GM18858 (cell line): ENCODE data around the gene MYLK4.

ENCODE experiments used
- ATAC-seq: cut with Tn5 transposase; IDR thresholded peaks from one replicate; pipeline ENCODE4 v1.9.1; 2021; ENCODE audit not compliant: unreplicated experiment

The MYLK4 gene

DNA sequence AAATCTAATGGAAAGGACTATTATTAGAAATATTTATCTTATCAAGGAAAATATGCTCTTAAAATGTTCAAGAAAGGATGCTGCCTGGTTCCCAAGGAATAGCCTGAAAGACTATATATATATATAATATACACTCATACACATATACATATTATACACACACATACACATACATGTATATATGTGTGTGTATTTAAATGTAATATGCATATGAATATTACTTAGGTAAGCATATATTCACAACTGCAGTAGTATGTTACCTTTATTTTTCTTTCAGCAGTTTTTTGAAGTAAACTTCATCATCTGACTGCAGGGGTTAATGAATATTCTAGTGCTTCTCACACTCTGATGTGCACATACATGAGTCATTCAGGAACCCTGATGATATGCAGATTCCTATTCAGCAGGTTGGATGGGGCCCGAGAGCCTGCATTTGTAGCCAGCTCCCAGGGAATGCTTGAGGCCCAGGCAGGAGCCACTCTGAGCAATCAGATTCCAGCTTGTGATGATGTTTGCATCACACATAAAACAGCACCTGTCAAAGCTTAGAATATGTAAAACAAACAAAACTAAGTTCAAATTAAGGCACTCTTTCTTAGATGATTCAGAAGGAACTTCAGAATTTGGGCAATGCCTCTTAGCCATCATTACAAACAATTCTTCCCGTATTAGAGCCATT lies 16.1 kb downstream of the MYLK4 start:
- no peak for ATAC-seq

GRCh38 chr6:2733736-2734480 lies 16.8 kb downstream of the MYLK4 start:
- ATAC-seq = no peak

DNA sequence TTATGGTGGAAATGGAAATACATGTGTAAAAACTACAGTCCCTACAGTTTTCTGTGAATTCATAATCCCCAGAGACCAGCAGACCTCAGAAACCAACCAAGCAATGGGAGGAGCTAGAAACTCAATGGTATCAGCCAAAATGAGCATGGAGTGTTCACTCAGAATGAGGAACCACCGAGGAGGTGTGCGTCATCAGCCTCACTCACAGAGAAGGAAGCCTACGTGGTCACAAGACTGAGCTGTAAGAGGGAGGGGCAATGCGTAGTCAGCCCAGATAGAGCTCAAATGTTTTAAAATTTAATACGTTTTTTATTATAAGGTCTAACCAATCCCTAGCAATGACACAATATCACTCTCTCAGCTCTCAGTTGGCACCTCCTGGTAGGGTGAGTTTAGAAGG lies 17.4 kb downstream of the MYLK4 start:
- peak; percentile 91 for ATAC-seq

DNA sequence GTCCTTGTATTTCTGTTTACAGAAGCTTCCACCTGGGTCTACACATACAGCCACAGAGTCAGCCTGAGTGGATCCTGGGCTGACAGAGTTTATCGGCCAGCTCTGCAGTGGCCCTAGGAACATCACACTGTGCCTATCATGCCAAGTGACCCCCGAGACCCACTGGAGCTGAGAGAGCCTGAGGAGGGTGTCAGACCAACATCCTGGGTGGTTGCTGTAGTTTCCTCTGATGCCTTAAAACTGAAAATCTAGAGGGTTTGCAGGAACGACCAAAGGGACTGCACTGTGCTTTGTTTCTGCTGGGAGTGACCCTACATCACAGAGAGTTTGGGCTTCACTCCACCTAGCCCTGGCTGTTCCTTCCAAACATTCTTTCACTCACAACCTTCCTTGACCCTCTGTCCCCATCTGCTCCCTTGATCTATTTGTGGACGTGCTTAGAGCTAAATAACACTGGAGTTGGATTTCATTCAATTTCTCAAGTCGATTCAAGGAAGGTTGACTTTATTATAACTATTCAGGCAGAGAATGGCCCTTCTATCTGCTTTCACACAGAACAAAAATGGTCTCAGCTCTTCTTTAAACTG lies 18.1 kb downstream of the MYLK4 start:
- ATAC-seq = no peak

- ATAC-seq = no peak
These were observed 19.3 kb downstream of the MYLK4 start for GRCh38 chr6:2731281-2731909.

DNA sequence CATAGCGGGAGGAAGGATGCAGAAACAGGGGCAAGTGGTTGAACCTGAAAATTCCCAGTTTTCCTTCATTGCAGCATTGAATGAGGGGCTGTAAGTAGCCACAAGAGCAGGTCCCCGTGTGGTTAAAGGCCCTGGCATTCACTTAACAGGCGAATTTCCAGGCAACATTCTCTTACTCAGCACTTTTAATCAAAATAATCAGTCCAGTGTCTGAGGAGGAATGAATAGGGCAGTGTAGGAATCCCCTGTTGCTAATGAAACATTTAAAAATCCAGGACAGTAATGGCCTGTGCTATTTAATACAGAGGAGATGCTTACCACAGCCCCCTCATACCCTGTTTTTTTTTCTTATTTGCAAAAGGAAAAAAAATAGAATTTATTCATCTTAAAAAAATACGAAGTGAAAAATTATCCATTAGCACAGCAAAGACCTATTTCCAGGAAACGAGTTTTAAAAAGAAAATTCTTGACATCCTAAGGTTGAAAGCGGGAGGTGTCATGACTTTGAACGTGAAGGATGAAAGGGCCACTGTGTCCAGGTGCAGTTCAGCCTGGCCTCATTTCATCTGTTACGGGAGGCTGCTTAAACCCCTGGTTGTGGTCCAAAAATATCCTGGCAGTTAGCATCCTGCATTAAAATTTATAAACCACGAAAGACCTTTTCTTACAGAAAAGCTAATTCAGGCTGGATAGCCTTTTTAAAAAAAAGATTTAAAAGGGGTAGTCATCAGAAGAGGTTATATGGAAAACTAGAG lies 20.2 kb downstream of the MYLK4 start:
- no peak for ATAC-seq

DNA sequence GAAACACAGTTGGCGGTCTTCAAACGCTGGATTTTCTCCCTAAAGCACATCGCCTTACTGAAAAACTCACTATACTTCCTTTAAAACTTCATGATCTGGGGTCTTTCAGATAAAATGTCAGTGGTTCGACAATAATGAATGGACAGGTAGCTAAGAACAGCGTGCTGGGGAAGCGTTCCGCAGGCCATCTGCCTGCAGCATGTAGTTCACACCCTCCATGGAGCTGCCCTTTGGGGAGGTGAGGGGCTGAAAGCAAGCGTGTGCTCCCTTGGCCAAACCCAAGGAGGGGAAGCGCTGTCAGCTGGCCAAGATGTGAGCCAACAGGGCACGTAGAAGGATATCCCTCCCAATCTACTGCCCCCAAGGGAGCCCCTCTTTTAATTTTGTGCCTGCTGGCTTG lies 20.8 kb downstream of the MYLK4 start:
- ATAC-seq = no peak

GRCh38 chr6:2725999-2726567 lies 24.6 kb downstream of the MYLK4 start:
- ATAC-seq = no peak

DNA sequence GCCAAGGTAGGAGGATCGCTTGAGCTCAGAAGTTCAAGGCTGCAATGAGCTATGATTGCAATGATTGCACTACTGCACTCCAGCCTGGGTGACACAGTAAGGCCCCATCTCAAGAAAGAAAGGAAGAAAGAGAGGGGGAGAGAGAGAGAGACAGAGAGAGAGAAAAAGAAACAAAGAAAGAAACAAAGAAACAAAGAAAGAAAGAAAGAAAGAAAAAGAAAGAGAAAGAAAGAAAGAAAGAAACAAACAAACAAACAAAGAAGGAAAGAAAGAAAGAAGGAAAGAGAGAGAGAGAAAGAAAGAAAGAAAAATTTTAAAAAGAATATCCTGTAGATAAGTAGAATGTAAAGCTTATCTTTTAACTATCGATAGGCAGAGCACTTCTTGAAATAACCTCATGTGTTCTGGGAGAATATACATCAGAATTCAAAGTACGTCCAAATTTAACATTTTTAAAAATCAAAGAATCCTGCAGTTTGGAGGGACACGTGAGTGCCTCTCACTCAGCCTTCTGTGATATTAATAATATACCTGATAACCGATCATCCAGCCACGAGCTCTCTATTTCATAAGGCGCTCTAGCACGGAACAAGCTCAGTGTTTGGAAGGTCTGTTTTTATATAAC lies 25.2 kb downstream of the MYLK4 start:
- ATAC-seq = no peak

- no peak for ATAC-seq
These were observed 29.5 kb downstream of the MYLK4 start for GRCh38 chr6:2721219-2721618.

DNA sequence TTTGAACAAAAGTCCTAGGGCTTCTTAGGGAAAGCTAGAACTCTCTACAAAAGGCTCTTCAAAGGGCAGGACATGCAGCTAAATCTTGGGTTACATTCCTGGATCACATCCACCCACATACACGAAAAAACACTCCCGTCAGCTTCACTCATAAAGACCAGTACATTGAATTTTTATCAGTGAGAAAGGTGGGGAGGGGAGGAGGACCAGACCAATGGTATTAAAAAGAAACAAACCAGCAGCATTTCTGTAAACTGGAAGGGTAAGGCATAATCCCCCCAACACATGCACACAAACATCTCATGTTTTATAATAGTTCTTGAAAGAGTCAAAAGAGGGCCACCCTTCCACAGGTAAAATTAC lies 31.6 kb downstream of the MYLK4 start:
- ATAC-seq = no peak

DNA sequence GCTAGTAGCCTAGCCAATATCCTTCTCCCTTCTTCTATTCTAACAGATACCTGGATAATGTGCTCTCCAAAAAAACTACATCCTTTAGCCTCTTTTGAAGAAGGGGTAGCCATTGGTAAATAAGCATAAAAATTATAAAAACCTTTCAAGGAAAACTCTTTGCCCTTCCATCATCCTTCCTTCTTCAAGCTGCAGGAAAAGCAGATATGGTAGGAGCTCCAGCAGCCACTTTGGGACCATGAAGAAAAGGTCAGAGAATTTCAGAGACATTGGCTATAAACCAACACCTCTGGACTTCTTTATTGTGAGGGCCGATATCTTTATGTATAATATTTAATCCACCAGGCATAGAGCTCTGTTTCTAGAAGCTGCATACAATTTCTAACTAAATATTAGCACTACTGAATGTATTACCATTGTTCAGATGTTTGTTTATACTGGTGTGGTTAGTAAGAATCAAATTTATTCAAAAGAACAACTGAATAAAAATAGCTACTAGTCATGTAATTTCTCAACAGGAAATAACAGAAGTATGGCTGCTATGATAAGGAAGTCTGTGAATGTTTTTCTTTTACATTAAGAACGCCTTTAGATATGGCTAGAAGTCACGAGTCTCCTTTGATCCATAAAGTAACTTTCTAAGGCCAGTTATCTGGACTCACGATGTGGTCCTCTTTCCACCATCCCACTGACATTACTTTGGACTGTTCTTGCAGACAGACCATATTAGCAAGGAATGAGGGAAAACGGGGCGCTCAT lies 32.2 kb downstream of the MYLK4 start:
- no peak for ATAC-seq

GRCh38 chr6:2716936-2717700 lies 33.6 kb downstream of the MYLK4 start:
- ATAC-seq = no peak

- no peak for ATAC-seq
These were observed 35.0 kb downstream of the MYLK4 start for GRCh38 chr6:2715737-2716136.

GRCh38 chr6:2714111-2714895 lies 36.4 kb downstream of the MYLK4 start:
- no peak for ATAC-seq

DNA sequence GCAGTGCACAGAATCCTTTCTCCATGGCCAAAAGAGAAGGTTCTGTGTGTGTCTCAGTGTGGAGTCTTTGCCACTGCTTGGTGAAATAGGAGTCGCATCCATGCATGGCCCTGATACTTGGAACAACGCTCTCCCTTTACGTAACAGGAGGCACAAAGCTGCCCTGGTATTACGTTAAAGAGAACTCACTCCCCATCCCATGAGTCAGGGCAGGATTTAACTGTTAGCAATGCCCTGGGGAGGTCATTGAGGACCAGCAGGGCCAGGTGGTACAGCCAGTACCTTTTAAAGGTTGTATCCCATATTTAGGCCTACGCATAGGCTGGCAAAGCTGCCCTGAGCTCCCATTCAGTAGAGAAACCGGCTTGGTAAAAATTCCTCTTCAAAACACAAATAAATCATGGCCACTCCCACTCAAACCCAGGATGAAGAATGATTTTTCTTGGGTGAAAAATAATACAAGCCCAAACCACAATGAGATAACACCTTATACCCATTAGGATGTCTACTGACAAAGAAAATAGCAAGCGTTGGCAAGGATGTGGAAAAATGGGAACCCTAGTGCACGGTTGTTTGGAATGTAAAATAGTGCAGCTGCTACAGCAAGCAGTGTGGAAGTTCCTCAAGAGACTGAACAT lies 37.1 kb downstream of the MYLK4 start:
- no peak for ATAC-seq

DNA sequence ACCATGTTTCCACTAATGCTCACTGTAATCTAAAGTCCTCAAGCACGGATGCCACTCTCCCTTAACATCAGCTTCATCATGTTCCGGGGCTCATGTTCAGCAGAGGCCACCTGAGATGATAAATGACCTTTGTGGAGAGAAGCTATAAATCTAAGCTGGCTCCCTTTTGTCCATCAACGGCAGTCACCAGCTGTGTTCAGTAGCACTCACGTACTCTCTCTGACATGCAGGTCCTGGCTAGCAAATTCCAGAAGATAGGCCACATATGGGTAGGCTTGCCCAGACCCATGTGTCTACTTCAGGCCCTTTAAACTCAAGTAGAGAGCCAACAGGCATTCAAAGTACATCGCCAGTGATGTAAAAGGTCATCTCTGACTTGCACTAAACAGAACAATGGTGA lies 38.6 kb downstream of the MYLK4 start:
- no peak for ATAC-seq

DNA sequence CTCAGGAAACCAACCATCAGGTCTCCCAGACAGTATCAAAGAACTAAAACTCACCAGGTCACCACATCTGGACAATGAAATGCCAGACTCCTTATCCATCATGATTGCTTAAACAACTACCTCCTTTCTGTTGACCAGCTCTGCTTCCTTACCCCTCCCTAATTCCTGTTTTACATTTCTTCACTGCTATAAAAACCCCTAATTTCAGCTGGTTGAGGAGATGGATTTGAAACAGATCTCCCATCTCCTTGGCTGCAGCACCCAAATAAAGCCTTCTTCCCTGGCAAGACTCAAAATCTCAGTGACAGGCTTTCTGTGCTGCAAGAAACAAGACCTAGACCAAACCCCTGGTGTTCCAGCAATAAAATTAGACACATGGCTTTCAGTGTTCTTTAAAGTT lies 40.3 kb downstream of the MYLK4 start:
- ATAC-seq = no peak
